ENCODE measurements around the gene PRR33. TPM values are rescaled to one million over a fixed set of nuclear protein-coding genes. Genes with fewer than 3 reads are reported as not detected.

The PRR33 gene
- total RNA-seq, 4 donors from 2014 or later, result not detected

DNA sequence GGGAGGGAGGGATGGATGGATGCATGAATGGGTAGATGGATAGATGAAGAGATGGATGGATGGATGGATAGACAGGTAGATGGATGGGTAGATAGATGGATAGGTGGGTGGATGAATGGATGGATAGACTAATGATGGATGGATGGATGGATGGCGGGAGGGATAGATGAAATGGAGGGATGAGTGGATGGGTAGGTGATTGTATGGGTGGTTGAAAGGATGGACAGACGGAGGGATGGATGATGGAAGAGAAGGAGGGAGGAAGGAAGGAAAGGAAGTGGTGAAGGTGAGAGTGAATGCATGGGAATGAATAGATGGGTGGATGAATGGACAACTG lies 24.1 kb upstream of the PRR33 start:
- H3K27ac ChIP-seq (replicated peaks in 1 of 4), result no peak overlapping the region
- 96% methylated on average over 2 of the region's 2 CpGs for WGBS
- no peak for TF ChIP-seq EP300 (IDR thresholded peaks at IDR 0.05)
- no peak for TF ChIP-seq POLR2AphosphoS5 (IDR thresholded peaks at IDR 0.05)
- TF ChIP-seq POLR2A (IDR thresholded peaks at IDR 0.05; ENCODE audit: low read depth), result no peak
- TF ChIP-seq, protein P1, sequence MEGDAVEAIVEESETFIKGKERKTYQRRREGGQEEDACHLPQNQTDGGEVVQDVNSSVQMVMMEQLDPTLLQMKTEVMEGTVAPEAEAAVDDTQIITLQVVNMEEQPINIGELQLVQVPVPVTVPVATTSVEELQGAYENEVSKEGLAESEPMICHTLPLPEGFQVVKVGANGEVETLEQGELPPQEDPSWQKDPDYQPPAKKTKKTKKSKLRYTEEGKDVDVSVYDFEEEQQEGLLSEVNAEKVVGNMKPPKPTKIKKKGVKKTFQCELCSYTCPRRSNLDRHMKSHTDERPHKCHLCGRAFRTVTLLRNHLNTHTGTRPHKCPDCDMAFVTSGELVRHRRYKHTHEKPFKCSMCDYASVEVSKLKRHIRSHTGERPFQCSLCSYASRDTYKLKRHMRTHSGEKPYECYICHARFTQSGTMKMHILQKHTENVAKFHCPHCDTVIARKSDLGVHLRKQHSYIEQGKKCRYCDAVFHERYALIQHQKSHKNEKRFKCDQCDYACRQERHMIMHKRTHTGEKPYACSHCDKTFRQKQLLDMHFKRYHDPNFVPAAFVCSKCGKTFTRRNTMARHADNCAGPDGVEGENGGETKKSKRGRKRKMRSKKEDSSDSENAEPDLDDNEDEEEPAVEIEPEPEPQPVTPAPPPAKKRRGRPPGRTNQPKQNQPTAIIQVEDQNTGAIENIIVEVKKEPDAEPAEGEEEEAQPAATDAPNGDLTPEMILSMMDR (IDR thresholded peaks at IDR 0.05), result no peak
- intact Hi-C loops (cut with DNase I), result loop anchor here (1.0 to 2.0 kb wide), 2 partner anchors 21 to 22 kb away; no protein-coding TSS in a partner anchor
- DNase-seq (ENCODE audit: extremely low spot score), result no peak
- H3K36me3 ChIP-seq, result no peaks in the 10 kb centered on the region
- H3K4me3 ChIP-seq, result no peak overlapping the region
- peaks cover 11 to 23% (median 16%) of the 10 kb centered on the region in 4 donors for H3K4me1 ChIP-seq
- H3K9me3 ChIP-seq, result no peaks in the 10 kb centered on the region
- peaks cover 0 to 7% (median 0%) of the 10 kb centered on the region in 4 donors for H3K27me3 ChIP-seq

DNA sequence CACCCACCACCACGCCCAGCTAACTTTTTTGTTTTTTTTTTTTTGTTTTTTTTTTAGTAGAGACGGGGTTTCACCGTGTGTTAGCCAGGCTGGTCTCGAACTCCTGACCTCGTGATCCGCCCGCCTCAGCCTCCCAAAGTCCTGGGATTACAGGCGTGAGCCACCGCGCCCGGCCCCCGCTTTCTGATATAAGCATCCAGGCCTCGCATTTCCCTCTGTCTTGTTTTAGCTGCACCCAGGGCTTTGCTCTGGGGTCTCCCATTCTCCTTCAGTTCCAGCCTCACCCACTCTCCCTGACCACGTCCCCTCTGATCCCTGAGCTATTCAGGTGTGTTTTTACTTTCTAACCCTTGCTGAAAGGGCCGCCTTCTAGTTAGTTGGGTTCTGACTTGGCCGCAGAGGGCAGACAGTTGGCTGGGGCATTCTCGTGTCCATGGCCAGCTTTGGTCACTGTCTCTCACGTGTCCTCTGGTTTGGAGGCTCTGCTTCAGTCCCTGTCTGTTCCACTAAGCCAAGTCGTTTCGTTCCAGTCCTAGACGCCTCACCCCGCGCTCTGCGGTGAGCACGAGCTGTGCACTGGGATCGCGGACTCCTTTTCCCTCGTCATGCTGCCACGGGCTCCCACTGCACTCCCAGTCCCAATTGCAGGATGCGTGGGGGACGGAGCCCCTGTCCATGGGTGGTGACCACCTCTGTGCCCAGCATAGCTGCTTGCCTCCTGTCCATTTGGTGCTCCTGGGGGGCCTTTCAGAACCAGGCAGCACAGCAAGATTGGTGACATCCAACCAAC lies 21.8 kb upstream of the PRR33 start:
- Histone ChIP-seq H3K27me3 (no peaks in the 10 kb centered on the region), H3K36me3 (no peaks in the 10 kb centered on the region), H3K9me3 (no peaks in the 10 kb centered on the region), H3K4me3 (no peak overlapping the region), H3K27ac (replicated peaks in 1 of 4) (no peak overlapping the region), H3K4me1 (peaks cover 13 to 22% (median 15%) of the 10 kb centered on the region in 4 donors)
- 94% methylated on average over 20 of the region's 31 CpGs for WGBS
- DNase-seq (ENCODE audit: extremely low spot score), result no peak
- intact Hi-C loops (cut with DNase I), result loop anchor here (2.0 kb wide), 1 partner anchor 23 kb away; no protein-coding TSS in a partner anchor
- no peak for TF ChIP-seq POLR2AphosphoS5 (IDR thresholded peaks at IDR 0.05)

DNA sequence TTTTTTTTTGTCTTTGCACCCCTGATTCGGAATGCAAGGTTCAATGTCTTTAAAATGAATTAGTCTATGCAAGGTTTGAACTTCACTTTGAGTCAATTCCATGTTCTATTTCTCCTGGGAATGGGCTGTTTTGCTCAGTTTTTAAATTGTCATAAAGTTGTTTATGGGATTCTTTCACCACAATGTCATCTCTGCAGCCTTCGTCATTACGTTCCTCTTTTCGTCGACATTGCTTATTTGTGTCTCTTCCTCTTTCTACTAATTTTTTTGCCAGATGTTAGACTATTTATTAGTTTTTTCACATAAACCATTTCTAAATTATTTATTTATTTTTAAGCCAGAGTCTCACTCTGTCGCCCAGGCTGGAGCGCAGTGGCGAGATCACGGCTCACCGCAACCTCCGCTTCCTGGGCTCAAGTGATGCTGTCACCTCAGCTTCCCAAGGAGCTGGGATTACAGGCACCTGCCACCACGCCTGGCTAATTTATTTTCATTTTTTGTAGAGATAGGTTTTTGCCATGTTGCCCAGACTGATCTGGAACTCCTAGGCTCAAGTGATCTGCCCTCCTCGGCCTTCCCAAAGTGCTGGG lies 20.7 kb upstream of the PRR33 start:
- Histone ChIP-seq H3K4me3 (no peak overlapping the region), H3K4me1 (peaks cover 23 to 26% (median 24%) of the 10 kb centered on the region in 4 donors), H3K36me3 (no peaks in the 10 kb centered on the region), H3K27ac (replicated peaks in 1 of 4) (no peak overlapping the region), H3K9me3 (no peaks in the 10 kb centered on the region), H3K27me3 (no peaks in the 10 kb centered on the region)
- TF ChIP-seq EP300 (IDR thresholded peaks at IDR 0.05), result no peak
- TF ChIP-seq, protein P1 (IDR thresholded peaks at IDR 0.05), result no peak
- TF ChIP-seq POLR2AphosphoS5 (IDR thresholded peaks at IDR 0.05), result no peak
- no peak for TF ChIP-seq POLR2A (IDR thresholded peaks at IDR 0.05; ENCODE audit: low read depth)
- WGBS, result 72% methylated on average over 13 of the region's 13 CpGs
- intact Hi-C loops (cut with DNase I), result no loop called here
- DNase-seq (ENCODE audit: extremely low spot score), result no peak

DNA sequence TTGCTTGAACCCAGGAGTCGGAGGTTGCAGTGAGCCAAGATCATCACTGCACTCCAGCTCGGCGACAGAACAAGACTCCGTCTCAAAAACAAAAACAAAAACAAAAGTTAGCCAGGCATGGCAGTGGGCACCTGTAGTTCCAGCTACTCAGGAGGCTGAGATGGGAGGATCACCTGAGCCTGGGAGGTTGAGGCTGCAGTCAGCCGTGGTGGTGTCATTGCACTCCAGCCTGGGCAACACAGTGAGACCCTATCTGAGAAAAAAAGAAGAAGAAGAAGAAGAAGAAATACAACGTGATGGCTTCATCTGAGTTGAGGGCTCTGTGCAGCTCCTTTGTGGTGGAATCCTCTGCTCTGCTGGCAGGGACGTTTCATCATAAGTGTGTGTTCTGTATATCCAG lies 17.8 kb upstream of the PRR33 start:
- Histone ChIP-seq H3K36me3 (no peaks in the 10 kb centered on the region), H3K4me3 (no peak overlapping the region), H3K27ac (replicated peaks in 1 of 4) (peak overlapping the region; percentile 52 to 78 (median 70)), H3K27me3 (no peaks in the 10 kb centered on the region), H3K9me3 (no peaks in the 10 kb centered on the region), H3K4me1 (peaks cover 24 to 30% (median 28%) of the 10 kb centered on the region in 4 donors)
- DNase-seq (ENCODE audit: extremely low spot score), result no peak
- intact Hi-C loops (cut with DNase I), result no loop called here
- WGBS, result 92% methylated on average over 7 of the region's 7 CpGs
- TF ChIP-seq EP300 (IDR thresholded peaks at IDR 0.05) (no peak), POLR2AphosphoS5 (IDR thresholded peaks at IDR 0.05) (no peak), POLR2A (IDR thresholded peaks at IDR 0.05; ENCODE audit: low read depth) (no peak)
- TF ChIP-seq, protein P1 (IDR thresholded peaks at IDR 0.05), result no peak

DNA sequence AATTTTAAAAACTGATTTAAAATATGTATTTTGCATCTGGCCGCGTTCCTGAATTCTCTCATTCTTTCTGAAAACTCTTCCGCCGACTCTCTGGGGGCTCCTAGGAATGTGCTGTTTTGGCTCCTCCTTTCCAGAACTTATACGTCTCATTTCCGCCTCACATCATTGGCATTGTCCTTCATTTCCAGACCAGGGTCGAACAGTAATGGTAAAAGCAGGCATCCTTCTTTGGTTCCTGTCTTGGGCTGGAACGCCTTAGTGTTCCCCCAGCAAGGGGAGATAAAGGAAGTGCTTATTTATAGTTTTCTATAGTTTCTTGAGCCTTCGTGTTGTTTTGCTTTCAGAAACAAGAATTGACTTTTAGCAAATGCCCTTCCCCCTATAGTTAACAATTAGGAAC lies 16.9 kb upstream of the PRR33 start:
- 36% methylated on average over 9 of the region's 9 CpGs for WGBS
- DNase-seq (ENCODE audit: extremely low spot score), result no peak
- Histone ChIP-seq H3K36me3 (no peaks in the 10 kb centered on the region), H3K27ac (replicated peaks in 1 of 4) (peak overlapping the region; percentile 52 to 78 (median 70)), H3K9me3 (no peaks in the 10 kb centered on the region), H3K27me3 (no peaks in the 10 kb centered on the region), H3K4me1 (peaks cover 24 to 30% (median 28%) of the 10 kb centered on the region in 4 donors), H3K4me3 (peak overlapping the region in 3 of 4 donors; percentile 4 to 12 (median 7))
- TF ChIP-seq POLR2AphosphoS5 (IDR thresholded peaks at IDR 0.05) (peak; percentile 18 to 55), POLR2A (IDR thresholded peaks at IDR 0.05; ENCODE audit: low read depth) (no peak)
- intact Hi-C loops (cut with DNase I), result no loop called here

Data from esophagus muscularis mucosa (tissue), 4 donors.